Fibroblast of villous mesenchyme (primary cell): ENCODE results near the gene B3GNT9. TPM values are rescaled to one million over a fixed set of nuclear protein-coding genes. Genes with fewer than 3 reads are reported as not detected.
"Not testable (repeated sequence)": the region's sequence is repeated elsewhere in the genome, so short reads cannot be mapped to it uniquely, and the experiment has no call there.

Source experiments
- DNase-seq: peaks from one replicate; pipeline ENCODE4 v3.0.0-alpha.2; 2010; ENCODE audit warnings: low read depth
- H3K4me3 ChIP-seq: 2 replicates; pipeline ENCODE4 v1.5.1; 2011; ENCODE audit warnings: low read depth, mild to moderate bottlenecking, low read length
- total RNA-seq: library from RNA; depleted of rRNA; stranded (reverse); fragments of >200 nt; gene quantifications from 2 replicates; pipeline ENCODE4 v1.2.3, GENCODE V29; 2012
- TF ChIP-seq, protein P1 (sequence below): IDR thresholded peaks from 2 replicates; pipeline ENCODE4 v1.5.1; 2012; ENCODE audit warnings: low read depth, mild to moderate bottlenecking, low read length; ENCODE audit not compliant: insufficient read depth

Gene B3GNT9
- total RNA-seq, 1 donor = 41.9 TPM

DNA sequence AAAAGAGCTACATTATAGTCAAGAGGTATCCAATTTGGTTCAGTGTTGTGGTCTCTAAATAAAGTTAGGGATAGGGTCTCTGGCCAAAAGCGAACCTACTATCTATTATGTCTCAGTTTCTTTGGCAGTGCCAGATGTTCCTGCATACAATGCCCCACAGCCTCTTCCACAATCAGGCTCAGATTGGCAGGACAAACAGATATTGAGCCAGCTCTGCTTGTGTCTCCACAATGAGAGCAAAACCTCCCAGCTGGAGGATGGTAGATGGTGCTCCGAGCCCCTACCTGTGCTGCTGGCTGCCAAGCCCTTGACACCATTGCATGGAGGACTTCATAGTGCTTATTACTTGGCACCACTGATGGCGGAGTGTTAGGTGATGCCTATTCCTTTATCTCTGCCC, 21.4 kb downstream of the B3GNT9 start:
- no peak for DNase-seq
- H3K4me3 ChIP-seq = no peak overlapping the region
- TF ChIP-seq, protein P1, sequence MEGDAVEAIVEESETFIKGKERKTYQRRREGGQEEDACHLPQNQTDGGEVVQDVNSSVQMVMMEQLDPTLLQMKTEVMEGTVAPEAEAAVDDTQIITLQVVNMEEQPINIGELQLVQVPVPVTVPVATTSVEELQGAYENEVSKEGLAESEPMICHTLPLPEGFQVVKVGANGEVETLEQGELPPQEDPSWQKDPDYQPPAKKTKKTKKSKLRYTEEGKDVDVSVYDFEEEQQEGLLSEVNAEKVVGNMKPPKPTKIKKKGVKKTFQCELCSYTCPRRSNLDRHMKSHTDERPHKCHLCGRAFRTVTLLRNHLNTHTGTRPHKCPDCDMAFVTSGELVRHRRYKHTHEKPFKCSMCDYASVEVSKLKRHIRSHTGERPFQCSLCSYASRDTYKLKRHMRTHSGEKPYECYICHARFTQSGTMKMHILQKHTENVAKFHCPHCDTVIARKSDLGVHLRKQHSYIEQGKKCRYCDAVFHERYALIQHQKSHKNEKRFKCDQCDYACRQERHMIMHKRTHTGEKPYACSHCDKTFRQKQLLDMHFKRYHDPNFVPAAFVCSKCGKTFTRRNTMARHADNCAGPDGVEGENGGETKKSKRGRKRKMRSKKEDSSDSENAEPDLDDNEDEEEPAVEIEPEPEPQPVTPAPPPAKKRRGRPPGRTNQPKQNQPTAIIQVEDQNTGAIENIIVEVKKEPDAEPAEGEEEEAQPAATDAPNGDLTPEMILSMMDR = no peak

DNA sequence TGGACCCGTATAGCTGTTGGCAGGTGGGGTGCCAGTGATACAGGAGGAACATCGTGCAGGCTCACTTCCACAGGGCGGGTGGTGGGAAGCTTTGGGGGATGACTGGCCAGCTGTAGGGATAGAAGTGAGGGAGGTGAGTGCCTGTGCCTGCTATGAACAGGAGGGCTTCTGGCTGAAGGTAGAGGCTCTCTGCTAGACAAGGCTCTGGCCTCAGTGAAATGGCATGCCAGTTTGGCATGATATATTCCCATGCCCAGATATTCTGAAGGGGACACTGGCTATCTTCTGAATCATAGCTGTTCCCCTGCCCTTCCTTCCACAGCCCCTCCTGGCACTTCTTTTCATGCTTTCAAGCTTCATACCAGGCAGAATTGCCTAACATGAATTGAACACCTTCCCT, 21.9 kb downstream of the B3GNT9 start:
- TF ChIP-seq, protein P1 = no peak
- no peak overlapping the region for H3K4me3 ChIP-seq
- no peak for DNase-seq

DNA sequence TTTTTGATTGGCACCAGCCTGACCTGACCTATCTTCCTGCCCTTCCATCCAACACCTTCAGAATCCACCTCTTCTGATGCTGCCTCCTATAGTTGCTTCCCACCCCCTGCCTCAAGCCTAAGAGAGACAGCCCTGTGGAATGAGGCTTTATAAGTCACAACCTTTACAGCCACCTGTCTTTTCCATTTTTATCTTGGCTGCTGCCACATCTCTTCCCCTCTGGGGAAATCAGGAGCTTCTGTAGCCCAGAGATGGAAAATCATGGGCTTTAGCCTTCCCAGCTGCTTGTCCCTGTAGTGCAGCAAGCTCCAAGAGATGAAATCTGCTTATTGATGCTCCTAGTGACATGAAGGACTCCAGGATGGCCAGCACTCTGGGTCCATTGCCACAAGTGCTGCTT, 22.4 kb downstream of the B3GNT9 start:
- DNase-seq = no peak
- TF ChIP-seq, protein P1 = no peak
- H3K4me3 ChIP-seq = no peak overlapping the region

DNA sequence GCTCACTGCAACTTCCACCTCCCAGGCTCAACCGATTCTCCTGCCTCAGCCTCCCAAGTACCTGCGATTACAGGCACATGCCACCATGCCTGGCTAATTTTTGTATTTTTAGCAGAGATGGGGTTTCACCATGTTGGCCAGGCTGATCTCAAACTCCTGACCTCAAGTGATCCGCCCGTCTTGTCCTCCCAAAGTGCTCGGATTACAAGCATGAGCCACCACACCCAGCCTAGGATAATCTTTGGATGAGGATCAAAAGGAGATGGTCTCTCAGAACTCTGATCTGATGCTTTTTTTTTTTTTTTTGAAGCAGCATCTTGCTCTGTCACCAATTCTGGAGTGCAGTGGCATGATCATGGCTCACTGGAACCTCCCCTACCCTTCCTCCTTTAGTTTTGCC, 28.0 kb downstream of the B3GNT9 start:
- not testable (repeated sequence) for H3K4me3 ChIP-seq, DNase-seq

DNA sequence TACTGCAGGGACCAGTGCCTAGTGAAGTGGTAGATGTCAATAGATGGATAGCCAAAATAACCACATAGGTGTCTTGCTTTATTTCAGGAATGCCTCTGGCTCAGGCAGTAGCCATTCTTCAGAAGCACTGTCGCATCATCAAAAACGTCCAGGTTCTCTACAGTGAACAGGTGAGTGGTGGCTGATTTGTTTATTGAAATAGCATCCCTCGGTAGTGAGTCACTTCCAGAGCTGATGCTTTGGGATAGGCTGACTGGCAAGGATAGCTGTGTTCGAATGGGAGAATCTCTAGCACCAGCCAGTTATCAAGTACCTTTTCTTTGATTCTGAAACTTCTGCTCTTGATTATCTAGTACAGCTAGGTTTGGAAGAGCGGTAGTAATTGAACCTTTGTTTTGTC, 30.8 kb downstream of the B3GNT9 start:
- H3K4me3 ChIP-seq = no peak overlapping the region
- TF ChIP-seq, protein P1 = no peak
- no peak for DNase-seq

DNA sequence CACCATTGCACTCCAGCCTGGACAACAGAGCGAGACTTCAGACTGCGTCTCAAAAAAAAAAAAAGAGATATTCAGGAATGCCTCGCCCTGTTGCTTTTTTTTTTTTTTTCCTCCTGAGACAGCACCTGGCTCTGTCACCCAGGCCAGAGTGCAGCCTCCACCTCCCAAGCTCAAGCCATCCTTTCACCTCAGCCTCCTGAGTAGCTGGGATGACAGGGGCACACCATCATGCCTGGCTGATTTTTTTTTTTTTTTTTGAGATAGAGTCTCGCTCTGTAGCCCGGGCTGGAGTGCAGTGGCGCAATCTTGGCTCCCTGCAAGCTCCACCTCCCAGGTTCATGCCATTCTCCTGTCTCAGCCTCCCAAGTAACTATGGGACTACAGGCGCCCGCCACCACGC, 33.1 kb downstream of the B3GNT9 start:
- H3K4me3 ChIP-seq = no peak overlapping the region
- TF ChIP-seq, protein P1 = no peak
- DNase-seq = no peak

DNA sequence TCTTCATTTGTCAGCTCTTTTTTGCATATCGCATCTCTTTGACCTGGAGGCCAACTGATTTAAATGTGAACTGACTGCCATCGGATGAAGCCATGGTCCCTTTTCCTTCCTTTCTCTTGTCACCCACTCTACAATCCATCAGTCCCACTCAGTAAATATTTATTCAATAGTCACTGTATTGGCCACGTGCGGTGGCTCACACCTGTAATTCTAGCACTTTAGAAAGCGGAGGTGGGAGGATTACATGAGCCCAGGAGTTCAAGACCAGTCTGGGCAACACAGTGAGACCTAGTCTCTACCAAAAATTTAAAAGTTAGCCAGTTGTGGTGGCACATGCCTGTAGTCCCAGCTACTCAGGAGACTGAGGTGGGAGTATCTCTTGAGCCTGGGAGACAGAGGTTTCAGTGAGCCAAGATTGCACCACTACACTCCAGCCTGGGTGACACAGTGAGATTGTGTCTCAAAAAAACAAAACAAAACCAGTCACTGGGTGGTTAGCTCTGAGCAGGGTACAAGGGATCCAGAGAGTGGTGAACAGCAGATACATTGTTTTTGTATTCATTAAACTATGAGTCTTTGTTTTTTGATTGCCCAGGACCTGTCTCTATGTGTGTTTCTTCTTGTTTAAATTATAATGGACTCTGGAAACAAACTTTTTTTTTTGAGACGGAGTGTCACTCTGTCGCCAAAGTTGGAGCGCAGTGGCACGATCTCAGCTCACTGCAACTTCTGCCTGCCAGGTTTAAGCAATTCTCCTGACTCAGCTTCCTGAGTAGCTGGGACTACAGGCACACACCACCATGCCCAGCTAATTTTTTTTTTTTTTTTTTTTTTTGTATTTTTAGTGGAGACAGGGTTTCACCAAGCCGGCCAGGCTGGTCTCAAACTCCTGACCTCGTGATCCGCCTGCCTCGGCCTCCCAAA, 34.1 kb downstream of the B3GNT9 start:
- no peak overlapping the region for H3K4me3 ChIP-seq
- DNase-seq = no peak
- TF ChIP-seq, protein P1 = no peak
